GM18526 (cell line): Measurements from ENCODE around the gene AAMP.

Experiments
- POLR2A ChIP-seq: IDR thresholded peaks from 3 replicates; pipeline ENCODE4 v1.6.1; 2011; ENCODE audit not compliant: insufficient read length; ENCODE audit errors: extremely low read depth

Gene AAMP

GRCh38 chr2:218267259-218267658 is 2.7 kb downstream of the AAMP start:
- no peak for TF ChIP-seq POLR2A

- no peak for TF ChIP-seq POLR2A
These were observed 3.5 kb downstream of the AAMP start for GRCh38 chr2:218266316-218266979.

GRCh38 chr2:218265626-218266025 is 4.3 kb downstream of the AAMP start:
- TF ChIP-seq POLR2A, result no peak

GRCh38 chr2:218264773-218265561 is 5.0 kb downstream of the AAMP start:
- no peak for TF ChIP-seq POLR2A

GRCh38 chr2:218263817-218264641 is 5.9 kb downstream of the AAMP start:
- no peak for TF ChIP-seq POLR2A

- TF ChIP-seq POLR2A, result no peak
These were observed 7.0 kb downstream of the AAMP start for GRCh38 chr2:218262631-218263586.

- no peak for TF ChIP-seq POLR2A
These were observed 7.7 kb downstream of the AAMP start for GRCh38 chr2:218262237-218262600.

- TF ChIP-seq POLR2A, result no peak
These were observed 8.3 kb downstream of the AAMP start for GRCh38 chr2:218261423-218262236.

- no peak for TF ChIP-seq POLR2A
These were observed 9.1 kb downstream of the AAMP start, which contains the start of gene GPBAR1 for GRCh38 chr2:218260742-218261422. Gene GPBAR1 (plus strand): TSS chr2:218261015. CDS start chr2:218262725, 1,710 bp downstream.

- no peak for TF ChIP-seq POLR2A
These were observed 9.8 kb downstream of the AAMP start for GRCh38 chr2:218260166-218260565.

GRCh38 chr2:218259099-218259961 is 10.6 kb downstream of the AAMP start:
- TF ChIP-seq POLR2A, result no peak

- TF ChIP-seq POLR2A, result peak; percentile 22
These were observed 12.5 kb downstream of the AAMP start for GRCh38 chr2:218257390-218257981.
